ENCODE measurements around the gene MAP3K2.

- no peak for TF ChIP-seq POLR2A (IDR thresholded peaks at IDR 0.05)
- TF ChIP-seq CTCF (IDR thresholded peaks at IDR 0.05), result no peak
These were observed 25.4 kb upstream of the MAP3K2 start for GRCh38 chr2:127413200-127413599.

Measured in esophagus squamous epithelium (tissue), 4 donors.